Stomach (tissue), 9 donors: ENCODE results near the gene SLC7A6OS. TPM values are rescaled to one million over a fixed set of nuclear protein-coding genes. Genes with fewer than 3 reads are reported as not detected.

Experiments
- DNase-seq, 2 donors: peaks; one replicate each; pipeline versions ENCODE4 v3.0.0 to v3.0.0-alpha.2; 2013 to 2019
- H3K27ac ChIP-seq, 5 donors: fragments of 200-600 bp in 4 of 5; sonication (generic) in 4 of 5; one replicate each; pipeline ENCODE4 v1.5.1; 2013 to 2019; ENCODE audit warnings: mild to moderate bottlenecking in 1 of 5, moderate library complexity in 1 of 5
- H3K27me3 ChIP-seq, 3 donors: fragments of 200-600 bp; sonication (generic); one replicate each; pipeline ENCODE4 v1.5.1; 2017 to 2019; ENCODE audit warnings: mixed run types in 1 of 3
- H3K36me3 ChIP-seq, 4 donors: fragments of 200-600 bp; sonication (generic); 1 replicate in 3 of 4; 2 replicates in 1 of 4; pipeline ENCODE4 v1.5.1; 2016 to 2019
- H3K4me1 ChIP-seq, 4 donors: fragments of 200-600 bp; sonication (generic); one replicate each; pipeline ENCODE4 v1.5.1; 2016 to 2019
- H3K4me3 ChIP-seq, 4 donors: fragments of 200-600 bp; sonication (generic) in 3 of 4; one replicate each; pipeline ENCODE4 v1.5.1; 2016 to 2019; ENCODE audit warnings: mild to moderate bottlenecking in 1 of 4
- H3K9me3 ChIP-seq, 4 donors: fragments of 200-600 bp; sonication (generic); one replicate each; pipeline ENCODE4 v1.5.1; 2016 to 2019
- CTCF ChIP-seq, 7 experiments: fragments of 450-650 bp in 4 of 7; fragments of 200-600 bp in 3 of 7; sonication (generic) in 3 of 7; IDR thresholded peaks; one replicate each; pipeline ENCODE4 v1.5.1; 2016 to 2019; ENCODE audit warnings: antibody characterized with exemption in 7 of 7, control low read depth in 2 of 7, mild to moderate bottlenecking in 1 of 7
- EP300 ChIP-seq: sonication (generic); formaldehyde crosslinking; IDR thresholded peaks from one replicate; pipeline ENCODE4 v1.6.1; 2017; ENCODE audit warnings: antibody characterized with exemption
- POLR2A ChIP-seq, 4 donors: fragments of 450-650 bp; IDR thresholded peaks; one replicate each; pipeline ENCODE4 v1.6.1; 2016; ENCODE audit warnings: antibody characterized with exemption in 4 of 4, control low read depth in 2 of 4, mild to moderate bottlenecking in 1 of 4, moderate library complexity in 1 of 4
- POLR2AphosphoS5 ChIP-seq, 3 donors: sonication (generic); formaldehyde crosslinking; IDR thresholded peaks; one replicate each; pipeline ENCODE4 v1.6.1; 2016; ENCODE audit warnings: antibody characterized with exemption in 3 of 3
- WGBS, 5 donors: extraction: QIAGEN DNeasy Blood & Tissue Kit in 3 of 5; methylation state at CpG; one replicate each; pipeline versions ENCODE4 v1.1.5 to v1.1.7; 2013 to 2018; 5-methylcytosine and 5-hydroxymethylcytosine counted together
- intact Hi-C: fragments of 100-400 bp; cut with DNase I; formaldehyde crosslinking; loops from one replicate; pipeline ENCODE4 v1.15.1; 2023; ENCODE audit warnings: low total_unique reads
- polyA plus RNA-seq, 3 donors: library from polyadenylated mRNA; stranded (reverse); fragments of 200-250 nt; gene quantifications; one replicate each; pipeline ENCODE4 v1.2.3, GENCODE V29; 2013
- total RNA-seq, 5 donors: library from RNA; depleted of rRNA; stranded (reverse); fragments of >200 nt; gene quantifications; one replicate each; pipeline versions ENCODE4 v1.1.0 to v1.2.3, GENCODE V29; 2014 to 2016
- donor health status: healthy with polysubstance abuse.
- donor health status: Bipolar disorder and iron deficiency.
- donor health status: healthy.

Gene SLC7A6OS
- total and polyA plus RNA-seq, 8 donors = 4.7 to 41.4 (median 13.3) TPM

GRCh38 chr16:68355447-68356248, 44.9 kb upstream of the SLC7A6OS start:
- H3K4me1 ChIP-seq = peaks cover 10 to 29% (median 19%) of the 10 kb centered on the region in 4 donors
- intact Hi-C loops = no loop called here
- no peak overlapping the region for H3K27ac ChIP-seq
- peak overlapping the region in 1 of 4 donors; percentile 16 for H3K4me3 ChIP-seq
- no peak for DNase-seq
- H3K36me3 ChIP-seq = peaks cover 65 to 99% (median 94%) of the 10 kb centered on the region in 4 donors
- 79 to 93% (median 83%) methylated on average over 13 to 28 of the region's 28 CpGs for WGBS, 5 donors
- H3K9me3 ChIP-seq = no peaks in the 10 kb centered on the region
- H3K27me3 ChIP-seq = no peaks in the 10 kb centered on the region
- TF ChIP-seq POLR2AphosphoS5 (IDR thresholded peaks at IDR 0.05) (no peak), POLR2A (IDR thresholded peaks at IDR 0.05) (no peak), CTCF (IDR thresholded peaks at IDR 0.05) (no peak), EP300 (no peak)

- H3K36me3 ChIP-seq = peaks cover 69 to 100% (median 98%) of the 10 kb centered on the region in 4 donors
- H3K4me3 ChIP-seq = no peak overlapping the region
- H3K27me3 ChIP-seq = no peaks in the 10 kb centered on the region
- H3K27ac ChIP-seq = no peak overlapping the region
- DNase-seq = no peak
- peaks cover 10 to 29% (median 19%) of the 10 kb centered on the region in 4 donors for H3K4me1 ChIP-seq
- intact Hi-C loops = no loop called here
- 92 to 96% (median 93%) methylated on average over 9 of the region's 9 CpGs for WGBS, 5 donors
- TF ChIP-seq CTCF (IDR thresholded peaks at IDR 0.05) = no peak
- TF ChIP-seq POLR2A (IDR thresholded peaks at IDR 0.05) = no peak
- no peak for TF ChIP-seq POLR2AphosphoS5 (IDR thresholded peaks at IDR 0.05)
- no peak for TF ChIP-seq EP300
- H3K9me3 ChIP-seq = no peaks in the 10 kb centered on the region
These were observed 44.1 kb upstream of the SLC7A6OS start for GRCh38 chr16:68354816-68355215.

DNA sequence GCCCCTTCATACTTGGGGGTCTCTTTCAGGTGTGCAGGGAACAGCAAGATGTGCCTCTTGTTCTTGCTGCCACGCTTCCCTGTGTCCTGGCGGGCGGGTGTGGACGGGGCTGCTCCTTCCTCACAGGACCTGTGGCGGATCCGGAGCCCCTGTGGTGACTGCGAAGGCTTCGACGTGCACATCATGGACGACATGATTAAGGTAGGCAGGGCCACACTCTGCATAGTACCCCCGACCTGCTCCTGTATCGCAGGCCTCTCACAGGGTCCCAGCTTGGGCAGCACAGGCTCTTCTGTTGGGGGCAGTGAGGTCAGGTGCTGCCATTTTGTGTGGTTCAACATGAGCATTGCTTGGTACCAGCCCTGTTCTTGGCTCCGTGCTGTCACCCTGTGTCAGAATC, 42.6 kb upstream of the SLC7A6OS start:
- 85 to 96% (median 90%) methylated on average over 13 of the region's 13 CpGs for WGBS, 5 donors
- DNase-seq = no peak
- no peak for TF ChIP-seq POLR2A (IDR thresholded peaks at IDR 0.05)
- no peak for TF ChIP-seq POLR2AphosphoS5 (IDR thresholded peaks at IDR 0.05)
- no peak for TF ChIP-seq CTCF (IDR thresholded peaks at IDR 0.05)
- TF ChIP-seq EP300 = no peak

DNA sequence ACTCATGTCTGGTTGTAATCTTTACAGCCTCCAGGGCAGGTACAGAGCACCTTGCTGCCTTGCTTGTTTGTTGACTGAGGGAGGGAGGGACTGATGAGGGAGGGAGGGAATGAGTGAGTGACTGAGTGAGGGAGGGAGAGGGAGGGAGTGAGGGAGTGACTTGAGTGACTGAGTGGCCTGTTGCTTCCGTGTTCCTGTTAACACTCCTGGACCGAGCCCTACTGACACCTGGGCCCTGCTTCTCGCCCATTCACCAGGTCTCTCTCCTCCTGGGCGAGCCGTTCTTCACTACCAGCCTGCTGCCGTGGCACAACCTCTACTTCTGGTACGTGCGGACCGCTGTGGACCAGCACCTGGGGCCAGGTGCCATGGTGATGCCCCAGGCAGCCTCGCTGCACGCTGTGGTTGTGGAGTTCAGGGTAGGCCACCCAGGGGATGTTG, 41.3 kb upstream of the SLC7A6OS start:
- TF ChIP-seq POLR2AphosphoS5 (IDR thresholded peaks at IDR 0.05) = peak in 2 of 3 donors; percentile 15 to 64
- no peak for TF ChIP-seq CTCF (IDR thresholded peaks at IDR 0.05)
- peaks cover 64 to 100% (median 100%) of the 10 kb centered on the region in 4 donors for H3K36me3 ChIP-seq
- peaks cover 10 to 26% (median 18%) of the 10 kb centered on the region in 4 donors for H3K4me1 ChIP-seq
- no peaks in the 10 kb centered on the region for H3K27me3 ChIP-seq
- intact Hi-C loops = no loop called here
- peak overlapping the region; percentile 29 to 82 (median 65) for H3K27ac ChIP-seq
- peak overlapping the region in 2 of 4 donors; percentile 19 to 26 for H3K4me3 ChIP-seq
- peak; percentile 75 to 93 for DNase-seq
- no peaks in the 10 kb centered on the region for H3K9me3 ChIP-seq
- 40 to 74% (median 58%) methylated on average over 9 to 11 of the region's 11 CpGs for WGBS, 5 donors

More for the DNA sequence above, 42.6 kb upstream of the SLC7A6OS start:
- Histone ChIP-seq H3K4me1 (peaks cover 10 to 29% (median 19%) of the 10 kb centered on the region in 4 donors), H3K4me3 (no peak overlapping the region), H3K36me3 (peaks cover 67 to 100% (median 99%) of the 10 kb centered on the region in 4 donors), H3K27ac (no peak overlapping the region), H3K27me3 (no peaks in the 10 kb centered on the region), H3K9me3 (no peaks in the 10 kb centered on the region)
- intact Hi-C loops = no loop called here
